Bronchial smooth muscle cell (primary cell): ENCODE results near the gene PUS3. TPM values are rescaled to one million over a fixed set of nuclear protein-coding genes. Genes with fewer than 3 reads are reported as not detected.

Experiments used
- total RNA-seq: library from RNA; depleted of rRNA; stranded (reverse); fragments of >200 nt; gene quantifications from 2 replicates; pipeline ENCODE4 v1.2.1, GENCODE V29; 2014

The PUS3 gene, protein sequence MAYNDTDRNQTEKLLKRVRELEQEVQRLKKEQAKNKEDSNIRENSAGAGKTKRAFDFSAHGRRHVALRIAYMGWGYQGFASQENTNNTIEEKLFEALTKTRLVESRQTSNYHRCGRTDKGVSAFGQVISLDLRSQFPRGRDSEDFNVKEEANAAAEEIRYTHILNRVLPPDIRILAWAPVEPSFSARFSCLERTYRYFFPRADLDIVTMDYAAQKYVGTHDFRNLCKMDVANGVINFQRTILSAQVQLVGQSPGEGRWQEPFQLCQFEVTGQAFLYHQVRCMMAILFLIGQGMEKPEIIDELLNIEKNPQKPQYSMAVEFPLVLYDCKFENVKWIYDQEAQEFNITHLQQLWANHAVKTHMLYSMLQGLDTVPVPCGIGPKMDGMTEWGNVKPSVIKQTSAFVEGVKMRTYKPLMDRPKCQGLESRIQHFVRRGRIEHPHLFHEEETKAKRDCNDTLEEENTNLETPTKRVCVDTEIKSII
- 11.3 and 12.8 TPM in 2 replicates for total RNA-seq

DNA sequence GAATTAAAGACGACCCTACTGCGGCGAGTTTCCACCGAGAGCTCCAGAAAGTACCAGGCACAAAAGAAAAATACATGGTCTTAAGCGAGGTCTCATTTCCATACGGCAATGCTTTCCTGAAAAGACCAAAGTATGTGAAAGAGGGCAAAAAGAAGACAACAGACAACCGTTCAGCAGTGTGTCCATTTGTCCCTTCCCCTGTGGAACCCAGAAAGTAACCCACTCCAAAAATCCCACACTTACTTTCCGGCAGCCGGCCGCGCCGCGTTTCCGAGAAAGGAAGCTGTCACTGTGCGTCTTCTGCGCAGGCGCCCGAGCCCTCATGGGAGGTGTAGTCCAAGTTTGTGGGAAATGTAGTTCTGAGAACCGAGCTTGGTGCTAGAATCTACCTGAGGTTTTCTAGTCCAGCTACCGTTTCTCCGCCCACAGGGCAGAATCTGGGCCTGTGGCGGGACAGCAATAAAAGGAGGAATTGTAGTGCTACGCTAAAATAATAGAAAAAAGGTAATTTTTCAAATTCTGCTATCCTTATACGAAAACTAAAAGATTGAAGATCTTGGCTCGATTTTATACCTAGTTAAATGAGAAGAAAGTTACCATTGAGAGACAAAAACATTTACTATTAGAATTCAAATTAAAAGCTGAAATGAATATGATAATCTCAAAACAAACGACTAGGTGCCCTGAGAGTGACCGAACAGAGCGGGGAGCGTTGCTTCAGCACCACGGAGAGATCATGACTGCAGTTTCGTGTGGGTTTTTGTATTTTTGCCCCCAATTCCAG is at the start of gene PUS3:
Gene PUS3 (minus strand): TSS at position 280 of the 784 bp plus-strand sequence. CDS start 6,922 bp downstream, outside the sequence.

DNA sequence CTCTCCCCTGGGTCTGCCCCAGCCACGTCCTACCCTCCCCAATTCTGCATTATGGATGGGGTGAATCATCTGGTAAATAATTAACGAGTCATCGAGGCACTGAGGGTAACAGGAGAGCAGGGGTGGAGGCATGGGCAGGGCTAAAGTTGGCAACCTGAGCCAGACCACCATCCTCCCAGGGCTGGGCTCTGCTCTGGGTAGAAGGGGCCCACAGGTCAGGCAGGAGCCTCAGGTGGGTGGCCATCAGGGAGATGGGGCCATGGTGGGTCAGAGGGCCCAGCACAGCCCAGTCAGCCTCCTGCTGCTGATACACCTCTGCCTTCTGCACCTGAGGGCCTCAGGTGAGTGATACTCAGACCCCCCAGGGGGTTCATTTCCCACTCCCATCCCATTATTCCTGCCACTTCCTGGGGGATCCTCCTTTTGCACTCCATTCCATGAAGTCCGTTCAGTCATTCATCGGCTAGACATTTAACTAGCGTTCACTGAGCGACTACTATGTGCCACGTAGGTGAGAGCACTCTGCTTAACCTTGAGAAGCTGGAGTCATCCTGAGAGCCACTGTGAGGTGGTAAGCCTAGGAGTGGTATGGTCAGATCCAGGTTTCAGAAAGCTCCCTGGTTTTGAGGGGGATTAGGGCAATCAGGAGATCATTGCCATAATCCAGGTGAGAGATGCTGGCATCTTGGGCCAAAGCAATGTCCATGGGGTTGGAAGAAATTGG is 43.0 kb upstream of the PUS3 start, which contains the start of gene VSIG10L2:
Gene VSIG10L2 (plus strand): TSS at position 248 of the 724 bp plus-strand sequence. CDS start 12 bp downstream, at position 260.

DNA sequence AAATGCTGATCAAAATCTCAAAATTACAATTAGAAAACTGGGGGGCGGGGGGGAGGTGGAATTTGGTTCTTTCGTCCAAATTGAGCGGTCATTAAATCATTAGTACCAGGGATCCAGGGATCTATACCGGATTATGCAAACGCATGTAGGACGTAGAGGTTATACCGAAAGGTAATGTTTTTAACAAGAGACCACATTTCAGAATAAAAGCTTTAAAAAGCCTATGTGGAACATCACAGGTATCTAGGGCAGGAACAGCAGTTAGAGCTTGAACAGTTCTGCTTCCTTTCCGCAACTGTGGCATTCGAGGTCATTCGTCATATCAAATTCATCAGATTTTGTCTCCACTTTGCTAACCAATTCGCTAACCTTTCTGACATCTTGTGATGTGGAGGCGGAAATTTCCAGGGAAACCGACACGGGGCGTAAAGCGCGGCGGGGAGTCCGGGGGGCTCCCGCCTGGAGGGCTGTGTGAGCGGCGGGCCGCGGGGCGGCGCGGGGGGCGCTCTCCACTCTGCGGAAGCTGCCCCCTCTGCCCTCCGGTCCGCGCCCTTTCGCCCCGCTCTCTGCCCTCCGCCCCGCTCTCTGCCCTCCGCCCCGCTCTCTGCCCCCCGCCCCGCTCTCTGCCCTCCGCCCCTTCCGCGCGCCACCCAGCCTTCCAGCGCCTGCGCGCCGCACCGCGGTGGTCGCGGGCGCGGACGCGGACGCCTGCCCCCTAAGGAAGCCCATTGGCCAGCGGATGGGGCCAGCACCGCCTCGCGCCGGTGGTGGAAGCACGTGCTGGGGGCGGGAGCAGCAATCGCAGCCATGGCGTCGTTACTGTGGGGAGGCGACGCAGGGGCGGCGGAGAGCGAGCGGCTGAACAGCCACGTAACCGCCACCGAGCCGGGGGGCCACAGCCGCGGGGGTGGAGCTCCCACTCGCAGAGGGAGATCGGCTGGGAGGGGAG is 979 bp upstream of the PUS3 start, which contains the start of gene DDX25:
Gene DDX25 (plus strand): TSS at position 798 of the 949 bp plus-strand sequence. CDS start 10 bp downstream, at position 808.

DNA sequence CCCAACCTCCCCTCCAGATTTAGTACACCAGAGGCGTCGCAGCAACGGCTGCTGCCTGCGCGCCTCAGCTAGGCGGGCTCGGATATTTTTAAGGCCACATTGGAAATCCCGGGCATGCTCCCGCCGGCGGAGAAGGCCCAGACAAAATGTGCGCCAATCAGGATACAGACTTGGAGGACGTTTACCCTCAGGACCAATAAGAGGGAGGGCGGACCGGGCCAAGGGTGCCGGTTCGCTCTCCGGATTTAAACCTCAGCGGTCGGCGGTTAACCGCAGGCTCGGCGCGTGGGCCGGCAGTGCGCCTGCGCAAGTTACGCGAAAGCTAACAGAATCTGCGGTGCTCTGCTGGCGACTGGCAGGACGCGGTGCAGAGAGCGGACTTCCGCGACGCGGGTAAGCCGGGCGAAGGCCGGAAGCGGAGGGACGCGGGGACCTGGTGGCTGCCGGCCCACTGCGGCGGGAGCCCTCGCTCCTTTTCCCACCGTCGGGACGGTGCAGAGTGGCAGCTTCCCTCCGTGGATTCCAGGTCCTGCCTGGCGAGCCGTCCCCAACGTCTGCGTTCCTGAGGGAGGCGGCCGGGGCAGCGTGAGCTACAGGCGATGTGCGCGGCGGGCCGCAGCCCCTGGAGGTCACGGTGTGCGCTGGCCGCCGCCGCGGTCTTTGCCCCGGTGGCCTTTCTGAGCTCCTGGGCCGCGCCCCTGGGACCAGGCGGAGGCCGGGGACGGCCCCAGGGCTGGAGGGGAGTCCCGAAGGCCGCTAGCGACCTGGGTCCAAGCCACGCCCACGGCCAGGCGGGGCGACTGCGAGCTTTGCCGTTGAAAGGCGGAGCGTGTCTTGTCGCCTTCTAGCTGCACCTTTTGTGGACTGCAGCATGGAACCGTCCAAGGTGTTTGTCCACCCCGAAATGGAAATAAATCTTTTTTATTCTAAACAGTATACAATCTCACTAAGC is 15.4 kb downstream of the PUS3 start, which contains the start of gene HYLS1:
Gene HYLS1 (plus strand): TSS at position 296 of the 952 bp plus-strand sequence. CDS start 11,701 bp downstream, outside the sequence.

Other genes starting within 250 kb of the PUS3 start
- gene ACRV1, start 222.4 kb downstream of the PUS3 start, total RNA-seq, result not detected in 2 replicates
- not detected in 2 replicates for gene PATE1, start 156.9 kb downstream of the PUS3 start, total RNA-seq
- gene PATE2, start 124.4 kb downstream of the PUS3 start, total RNA-seq, result not detected in 2 replicates
- gene PATE3, start 115.1 kb downstream of the PUS3 start, total RNA-seq, result not detected in 2 replicates
- not detected in 2 replicates for gene PATE4, start 69.9 kb downstream of the PUS3 start, total RNA-seq
- 2.7 and 3.8 TPM in 2 replicates for gene HYLS1, start 15.5 kb downstream of the PUS3 start, total RNA-seq
- under 0.01 TPM in 1 of 2 replicates, not detected in the other for gene DDX25, start 1.3 kb upstream of the PUS3 start, total RNA-seq
- 0.09 TPM in 1 of 2 replicates, not detected in the other for gene VSIG10L2, start 42.8 kb upstream of the PUS3 start, total RNA-seq
- 4.9 and 31.2 TPM in 2 replicates for gene CDON, start 159.7 kb upstream of the PUS3 start, total RNA-seq